GM19240 (cell line): ENCODE results near the gene BRWD1.

ENCODE experiments used
- DNase-seq: peaks from one replicate; pipeline ENCODE4 v3.0.0; 2011; ENCODE audit warnings: low spot score; ENCODE audit not compliant: insufficient read length

The BRWD1 gene

DNA sequence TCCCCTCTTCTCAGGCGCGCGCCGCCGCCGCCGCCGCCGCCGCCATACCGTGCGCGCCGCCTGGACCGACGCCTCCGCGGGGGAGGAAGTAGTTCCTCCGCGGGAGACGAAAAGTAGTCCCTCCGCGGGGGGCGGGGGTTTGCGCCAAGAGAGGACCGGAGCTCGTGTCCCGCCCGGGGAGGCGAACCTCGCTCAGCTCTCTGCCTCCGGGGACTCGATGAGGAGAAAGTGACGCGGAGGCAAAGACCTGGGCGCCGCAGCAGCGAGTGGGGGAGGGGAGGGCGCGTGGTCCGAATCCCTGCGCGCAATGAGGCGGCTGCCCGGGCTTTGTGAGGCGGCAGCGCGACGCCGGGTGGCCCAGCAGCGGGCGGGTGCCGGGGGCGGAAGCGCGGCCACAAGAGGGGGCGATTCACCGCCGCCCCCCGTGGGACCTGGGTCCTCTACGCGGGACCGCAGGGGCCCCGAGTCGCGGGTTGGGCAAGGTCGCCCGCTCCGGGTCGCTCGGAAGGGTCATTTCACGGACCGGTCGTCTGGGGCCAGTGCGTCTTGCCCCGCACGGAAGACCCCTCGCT, at the start of gene BRWD1:
Gene BRWD1, minus strand, starts transcription at position 62 of the 572 bp plus-strand sequence. CDS start 141 bp downstream, outside the sequence.
- DNase-seq = peak; percentile 48

DNA sequence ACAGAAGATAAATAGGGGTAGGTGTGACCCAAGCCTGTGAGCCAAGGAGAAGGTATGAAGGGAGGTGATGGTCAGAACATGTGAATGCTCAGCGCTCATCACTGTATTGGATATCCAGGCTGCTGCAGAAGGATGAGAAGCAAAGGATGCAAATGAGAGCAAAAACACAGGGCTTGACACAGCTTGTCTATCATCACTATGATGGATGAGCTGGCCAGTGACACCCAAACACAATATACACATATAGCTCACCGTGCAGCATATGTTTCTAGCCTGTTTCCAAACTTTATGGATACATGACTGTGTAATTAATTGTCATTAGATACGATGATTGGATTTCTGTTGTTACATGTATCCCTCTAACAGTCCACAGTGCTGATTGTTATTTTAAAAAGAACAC, 49.3 kb upstream of the BRWD1 start:
- no peak for DNase-seq

DNA sequence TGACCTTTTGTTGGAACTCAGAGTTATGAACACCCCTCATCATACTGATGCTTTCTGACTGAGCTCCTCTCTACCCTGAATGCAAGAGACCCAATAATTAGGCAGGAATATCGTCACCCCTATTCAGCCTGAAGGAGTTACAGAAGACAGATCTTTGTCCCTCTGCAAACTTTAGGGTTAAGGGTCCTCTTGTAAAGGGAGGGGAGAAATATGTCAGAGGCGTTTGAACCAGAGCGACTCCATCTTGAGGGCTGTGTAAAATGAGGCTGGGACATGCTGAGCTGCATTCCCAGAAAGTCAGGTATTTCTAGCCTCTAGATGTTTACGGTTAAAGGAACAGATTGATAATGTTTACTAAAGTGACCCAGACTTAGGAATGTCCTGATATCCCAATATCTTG, 46.0 kb upstream of the BRWD1 start:
- DNase-seq = no peak

DNA sequence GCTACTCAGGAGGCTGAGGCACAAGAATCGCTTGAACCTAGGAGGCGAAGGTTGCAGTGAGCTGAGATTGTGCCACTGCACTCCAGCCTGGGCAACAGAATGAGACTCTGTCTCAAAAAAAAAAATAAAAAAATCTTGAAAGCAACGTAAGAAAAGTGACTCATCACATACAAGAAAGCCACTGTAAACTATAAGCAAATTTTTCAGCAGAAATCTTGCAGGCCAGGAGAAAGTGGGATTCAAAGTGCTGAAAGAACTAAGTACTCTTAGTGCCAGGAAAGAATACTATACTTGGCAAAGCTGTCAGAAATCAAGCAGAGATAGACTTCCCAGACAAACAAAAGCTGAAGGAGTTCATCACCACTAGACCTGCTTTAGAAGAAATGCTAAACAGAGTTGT, 39.9 kb upstream of the BRWD1 start:
- DNase-seq = no peak

DNA sequence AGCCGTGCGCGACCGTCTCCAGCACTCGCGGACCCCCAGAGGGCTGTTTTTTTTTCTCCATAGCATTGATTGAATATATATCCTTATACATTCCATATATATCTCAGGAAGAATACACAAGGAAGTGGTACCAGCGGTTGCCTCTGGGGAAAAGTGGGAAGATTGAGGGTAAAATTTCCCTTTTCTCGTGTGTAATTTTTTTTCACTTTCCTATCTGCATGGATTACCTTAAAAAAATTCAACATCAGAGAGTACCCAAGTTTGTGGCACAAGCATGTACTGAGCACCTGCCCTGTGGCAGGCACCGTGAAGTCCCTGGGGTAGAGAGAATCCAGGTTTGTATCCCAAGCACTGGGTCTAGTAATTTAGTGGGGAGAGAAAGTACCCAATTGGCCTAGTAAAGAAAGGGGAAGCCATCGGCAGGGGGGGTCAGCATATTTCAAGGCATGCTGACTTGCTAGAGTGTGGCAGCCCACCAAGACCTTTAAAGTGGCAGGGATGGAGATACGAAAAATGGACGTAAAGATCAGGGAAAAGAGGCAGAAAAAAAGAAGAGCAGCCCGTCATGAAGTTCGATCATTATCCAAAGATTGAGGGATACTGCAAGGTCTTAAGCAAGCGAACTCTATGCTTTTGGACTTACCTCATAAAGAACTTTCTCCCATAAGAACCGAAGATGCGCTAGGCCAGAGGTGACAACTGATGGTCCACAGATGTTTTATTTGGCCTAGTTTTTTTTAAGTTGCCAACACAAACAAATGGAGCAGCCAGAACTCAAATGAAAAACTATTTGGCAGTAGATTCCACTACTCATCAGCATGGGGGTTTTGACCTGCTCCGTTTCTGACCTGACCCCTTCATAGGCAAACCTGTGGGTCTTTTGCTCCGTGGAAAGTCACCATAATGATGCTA, 36.9 kb upstream of the BRWD1 start:
- DNase-seq = no peak

DNA sequence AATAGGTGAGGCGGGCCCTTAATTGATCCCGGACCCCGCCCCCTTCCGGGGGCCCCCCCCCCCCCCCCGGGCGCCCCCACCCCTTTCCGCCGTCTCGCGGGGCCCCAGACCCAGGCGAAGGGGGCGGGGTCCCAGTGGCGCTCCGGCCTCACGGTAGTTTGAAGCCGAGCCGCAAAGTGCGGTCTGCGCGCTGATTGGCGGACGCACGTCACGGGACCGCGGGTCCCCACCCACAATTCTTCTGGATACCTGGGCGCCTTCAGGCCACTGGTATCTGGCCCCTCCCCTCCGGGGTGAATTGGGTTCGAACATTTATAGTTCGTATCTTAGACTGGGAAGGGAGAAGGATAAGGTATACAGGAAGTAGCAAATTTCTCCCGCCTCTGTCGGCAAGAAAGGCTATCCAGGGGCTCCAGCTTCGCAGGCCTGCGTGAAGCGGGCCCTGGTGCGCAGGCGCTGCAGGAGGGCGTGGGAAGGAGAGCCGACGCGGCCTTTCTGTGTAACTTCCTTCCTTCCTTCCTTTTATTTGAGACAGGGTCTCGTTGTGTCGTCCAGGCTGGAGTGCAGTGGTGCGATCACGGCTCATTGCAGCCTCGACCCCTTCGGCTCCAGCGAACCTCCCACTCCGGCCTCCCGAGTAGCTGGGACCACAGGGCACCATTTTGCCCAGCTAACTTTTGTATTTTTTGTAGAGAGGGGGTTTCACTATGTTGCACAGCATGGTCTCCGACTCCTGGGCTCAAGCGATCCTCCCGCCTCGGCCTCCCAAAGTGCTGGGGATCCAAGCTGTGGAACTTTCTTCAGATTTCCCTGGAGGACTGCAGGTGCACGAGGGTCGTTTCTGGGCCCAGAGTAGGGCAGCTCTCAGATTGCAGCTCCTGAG, 36.0 kb upstream of the BRWD1 start:
- DNase-seq = peak; percentile 87

DNA sequence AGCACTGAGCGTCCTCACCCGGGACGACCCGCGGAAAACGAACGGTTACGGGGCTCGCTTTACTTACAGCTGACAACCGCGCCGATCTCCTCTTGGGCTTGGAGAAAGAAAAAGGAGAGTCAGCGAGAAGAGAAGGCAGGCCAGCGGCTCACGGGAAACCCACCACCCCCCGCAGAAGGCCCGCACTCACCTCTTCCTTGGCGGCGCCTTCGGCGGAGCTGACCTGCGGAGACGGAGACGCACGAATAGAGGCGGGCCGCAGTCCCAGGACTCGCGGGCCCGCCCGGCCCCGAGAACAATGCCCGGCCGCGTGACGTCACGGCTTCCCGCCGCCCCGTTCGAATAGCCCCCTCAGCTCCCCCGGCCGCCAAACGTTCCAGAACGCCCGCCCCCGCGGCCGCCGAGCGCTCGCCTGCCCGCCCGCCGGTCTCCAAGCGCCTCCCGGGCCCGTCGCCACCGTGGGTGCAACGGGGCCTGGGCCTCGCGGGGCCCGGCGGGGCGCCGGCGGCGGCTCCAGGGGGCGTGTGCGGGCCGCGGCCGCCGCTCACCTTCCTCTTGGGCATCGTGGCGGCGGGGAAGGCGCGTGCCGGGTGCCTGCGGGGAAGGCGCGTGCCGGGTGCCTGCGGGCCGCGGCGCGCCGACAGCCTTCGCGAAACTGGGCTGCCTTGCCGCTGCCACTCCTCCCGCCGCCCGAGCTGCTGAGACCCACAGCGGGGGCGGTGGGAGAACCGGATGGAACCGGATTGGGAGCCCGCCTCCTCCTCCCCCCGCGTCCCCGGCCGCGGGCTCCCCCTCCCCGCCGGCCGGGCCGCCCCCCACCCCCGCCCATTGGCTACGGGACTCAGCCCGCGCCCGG, 35.2 kb upstream of the BRWD1 start, which contains the start of gene HMGN1:
Gene HMGN1, minus strand, starts transcription at position 734 of the 856 bp plus-strand sequence. Its CDS starts 171 bp downstream, at position 563.
- peak; percentile 35 for DNase-seq

DNA sequence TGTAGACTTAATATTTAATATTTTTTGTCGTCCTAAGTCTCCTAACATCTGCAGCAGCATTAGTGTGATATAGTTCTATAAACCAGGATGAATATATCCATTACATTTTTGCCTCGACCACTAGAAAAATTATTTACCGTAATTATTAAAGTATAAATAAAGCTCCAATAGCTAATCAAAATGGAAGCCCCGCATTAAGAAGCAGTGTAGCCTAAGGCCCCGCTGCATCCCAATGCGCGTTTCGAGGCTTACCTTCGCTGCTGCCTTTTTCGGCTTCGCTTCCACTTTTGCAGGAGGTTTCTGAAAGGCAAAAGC, 34.6 kb upstream of the BRWD1 start:
- no peak for DNase-seq

DNA sequence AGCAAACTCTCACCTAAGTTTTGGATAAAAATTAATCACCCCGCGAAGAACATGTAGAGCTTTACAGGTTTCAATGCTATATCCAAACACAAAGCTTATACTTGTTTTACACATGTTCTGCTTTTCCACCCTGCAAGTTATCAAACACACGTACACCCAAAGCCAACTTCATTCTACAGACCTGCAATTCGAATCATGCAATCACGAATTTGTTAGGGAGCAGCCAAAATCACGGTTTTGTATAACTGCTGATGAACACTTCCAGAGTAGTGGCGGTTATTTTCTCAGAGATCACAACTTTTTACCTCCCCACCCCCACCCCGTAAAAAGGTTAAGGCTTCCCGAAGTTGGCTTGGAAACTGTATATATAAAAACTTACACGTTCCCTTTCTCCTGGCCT, 34.1 kb upstream of the BRWD1 start:
- no peak for DNase-seq

DNA sequence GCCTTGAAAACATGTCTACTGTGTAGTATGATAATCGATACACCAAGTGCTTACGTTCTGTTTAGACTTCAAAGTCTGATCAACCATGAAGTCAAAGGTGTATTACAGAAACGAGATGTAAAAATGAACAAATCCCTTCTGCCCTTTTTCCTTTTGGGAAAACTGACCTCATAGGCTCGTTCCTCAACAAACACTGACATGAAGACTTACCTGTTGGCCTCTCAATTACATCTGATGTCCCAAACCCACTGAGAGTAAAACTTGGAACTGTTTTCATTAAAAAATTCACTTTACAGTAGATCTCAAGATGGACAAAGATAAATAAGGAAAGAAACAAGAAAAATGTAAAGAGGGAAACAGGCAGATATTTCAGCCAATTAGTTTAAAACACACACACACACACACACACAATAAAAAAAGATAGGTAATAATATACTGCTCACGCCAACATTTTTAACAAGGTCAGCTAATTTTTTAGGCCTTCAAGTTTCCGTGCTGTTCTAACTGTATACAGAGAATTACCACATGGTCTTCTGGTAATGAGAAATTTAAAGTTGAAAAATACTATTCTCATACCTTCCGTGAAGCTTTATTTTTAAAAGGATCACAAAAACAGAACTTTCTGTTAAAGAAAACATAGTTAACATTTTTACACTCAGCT, 33.4 kb upstream of the BRWD1 start:
- no peak for DNase-seq

DNA sequence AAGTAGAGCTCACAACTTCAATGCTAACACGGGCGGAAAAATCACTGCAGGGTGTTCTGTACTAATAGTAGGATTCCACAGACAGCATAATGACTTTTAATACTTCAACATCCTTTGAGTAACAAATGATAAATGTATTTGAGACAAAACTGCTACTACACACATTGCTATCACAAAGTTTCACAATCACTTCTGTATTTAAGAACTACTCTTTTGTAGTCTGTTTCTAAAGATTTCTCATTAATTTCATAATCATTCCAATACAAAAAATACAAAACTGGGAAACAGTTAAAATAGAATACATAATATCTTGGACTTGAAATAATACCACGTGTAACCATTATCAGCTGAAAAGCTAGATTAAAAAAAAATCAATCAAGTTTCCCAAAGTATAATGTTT, 32.8 kb upstream of the BRWD1 start:
- no peak for DNase-seq

DNA sequence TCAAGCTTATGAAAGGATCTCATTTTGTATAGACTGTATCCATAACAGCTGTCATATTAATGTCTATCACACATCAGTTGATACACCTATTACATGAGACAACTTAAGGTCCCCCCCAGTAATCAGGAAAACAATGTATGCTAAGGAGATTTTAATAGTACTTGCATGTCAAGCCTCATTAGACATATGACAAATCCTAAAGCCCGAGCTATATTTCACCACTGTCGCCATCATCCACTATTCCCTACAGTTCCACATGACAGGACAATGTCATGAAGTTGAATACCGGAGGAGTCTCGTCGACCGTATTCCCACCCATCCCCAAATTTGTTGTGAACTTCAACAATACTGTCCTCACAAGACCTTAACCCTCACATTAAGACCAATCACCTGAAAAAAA, 32.0 kb upstream of the BRWD1 start:
- DNase-seq = no peak

DNA sequence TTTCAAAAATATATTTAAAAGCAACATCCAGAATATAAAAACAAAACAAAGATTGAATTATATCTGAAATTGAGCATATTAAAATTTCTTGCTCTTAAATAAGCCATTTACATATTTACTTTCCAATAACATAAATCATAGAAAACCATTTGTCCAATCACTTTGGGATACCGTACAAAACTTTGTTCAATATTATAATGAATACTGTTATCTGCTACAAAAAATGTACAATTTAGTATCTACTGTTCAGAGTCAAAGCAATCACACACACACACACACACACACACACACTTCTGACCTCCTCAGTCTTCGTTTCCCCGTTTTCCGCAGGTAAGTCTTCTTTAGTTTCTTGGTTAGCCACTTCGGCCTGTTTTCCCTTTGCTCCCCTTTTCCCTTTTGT, 31.4 kb upstream of the BRWD1 start:
- no peak for DNase-seq

DNA sequence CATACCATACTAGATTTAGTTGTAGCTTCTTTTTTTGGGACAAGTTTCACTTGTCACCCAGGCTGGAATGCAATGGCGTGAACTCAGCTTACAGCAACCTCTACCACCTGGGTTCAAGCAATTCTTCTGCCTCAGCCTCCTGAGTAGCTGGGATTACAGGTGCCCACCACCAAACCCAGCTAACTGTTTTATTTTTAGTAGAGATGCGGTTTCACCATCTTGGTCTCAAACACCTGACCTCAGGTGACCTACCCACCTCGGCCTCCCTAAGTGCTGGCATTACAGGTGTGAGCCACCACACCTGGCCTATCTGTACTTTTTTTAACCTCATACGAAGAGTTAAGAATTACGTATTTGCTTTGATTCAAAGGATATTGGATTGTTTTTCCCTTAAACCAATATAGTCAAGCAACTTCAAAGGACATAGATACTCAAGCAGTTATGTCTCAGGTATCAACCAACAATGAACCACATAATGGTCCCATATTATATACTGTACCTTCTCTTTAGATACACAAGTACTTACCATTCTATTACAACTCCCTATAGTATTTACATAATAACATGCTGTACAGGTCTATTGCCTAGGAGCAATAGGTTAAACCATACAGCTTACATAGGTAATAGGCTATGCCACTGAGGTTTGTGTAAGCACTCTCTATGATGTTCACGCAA, 28.0 kb upstream of the BRWD1 start:
- DNase-seq = no peak

DNA sequence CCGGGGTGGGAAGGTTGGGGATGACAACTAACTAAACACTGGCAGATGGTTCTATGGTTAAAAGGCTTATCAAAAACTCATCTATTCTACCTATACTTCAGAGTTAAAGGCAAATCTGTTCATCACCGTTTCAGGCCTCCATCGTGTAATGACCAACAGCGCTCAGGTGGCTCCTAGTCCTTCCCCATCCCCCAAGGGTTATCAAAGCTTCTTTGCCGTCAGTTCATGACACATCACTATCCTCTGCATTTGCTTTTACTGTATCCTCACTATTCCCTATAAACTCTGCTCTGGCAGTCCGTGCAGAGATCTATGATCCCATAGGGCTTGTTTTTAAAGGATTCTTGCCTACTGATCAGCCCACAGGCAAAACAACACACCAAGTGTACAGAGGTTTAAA, 27.3 kb upstream of the BRWD1 start:
- DNase-seq = no peak

DNA sequence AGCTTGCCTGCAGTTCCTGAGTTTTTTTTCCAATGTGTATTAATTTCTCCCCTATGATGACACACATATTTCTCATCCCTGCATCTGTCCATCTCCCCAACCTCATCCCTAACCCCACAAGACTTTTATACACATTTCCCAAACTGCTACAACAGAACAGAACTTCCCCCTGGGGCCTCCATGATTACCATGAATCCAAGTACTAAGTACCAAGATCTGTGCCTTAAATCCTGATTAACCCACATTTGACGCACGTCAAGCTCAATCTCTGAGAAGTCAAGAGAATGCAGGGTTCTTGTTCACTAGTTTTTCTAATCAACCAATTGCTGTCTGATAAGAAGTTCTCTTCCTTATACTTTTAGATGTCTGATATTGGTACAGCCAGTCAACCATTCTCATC, 25.8 kb upstream of the BRWD1 start:
- no peak for DNase-seq

DNA sequence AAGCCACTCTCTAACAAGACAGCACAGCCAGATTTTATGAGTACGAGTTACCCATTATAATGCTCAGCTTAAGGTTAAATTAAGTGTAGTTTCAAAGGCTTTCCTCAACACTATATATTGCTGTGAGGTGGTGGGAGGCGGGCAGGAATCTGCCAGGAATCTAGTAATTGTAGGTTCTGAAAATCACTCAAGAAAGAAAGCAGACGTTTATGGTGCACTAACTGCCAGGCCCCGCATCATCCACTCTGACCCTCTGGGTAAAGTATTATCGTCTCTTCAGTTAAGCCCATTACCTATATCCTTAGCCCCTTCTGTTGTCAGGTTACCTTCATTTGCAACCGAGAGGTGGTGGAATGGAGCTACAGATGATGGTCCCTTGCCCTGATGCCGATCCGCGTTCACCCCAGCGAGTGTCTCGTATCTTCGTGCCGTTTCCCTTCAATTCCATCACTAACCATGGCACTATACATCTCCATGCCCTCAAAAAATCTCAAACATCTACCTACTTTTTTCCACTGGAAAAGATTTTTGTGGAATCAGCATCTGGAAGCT, 23.1 kb upstream of the BRWD1 start:
- no peak for DNase-seq

DNA sequence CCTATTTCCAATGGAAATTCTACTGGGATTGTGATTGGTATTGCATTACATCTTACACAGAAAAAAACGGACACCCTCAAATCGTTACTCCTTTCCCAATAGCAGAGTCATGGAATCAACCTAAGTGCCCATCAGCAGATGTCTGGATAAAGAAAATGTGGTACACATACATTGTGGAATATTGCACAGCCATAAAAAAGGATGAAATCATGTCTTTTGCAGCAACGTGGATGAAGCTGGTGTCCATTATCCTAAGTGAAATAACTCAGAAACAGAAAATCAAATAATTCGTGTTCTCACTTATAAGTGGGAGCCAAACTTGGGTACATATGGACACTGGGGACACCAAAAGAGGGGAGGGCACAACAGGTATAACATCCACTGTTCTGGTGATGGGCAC, 21.2 kb upstream of the BRWD1 start:
- DNase-seq = no peak

DNA sequence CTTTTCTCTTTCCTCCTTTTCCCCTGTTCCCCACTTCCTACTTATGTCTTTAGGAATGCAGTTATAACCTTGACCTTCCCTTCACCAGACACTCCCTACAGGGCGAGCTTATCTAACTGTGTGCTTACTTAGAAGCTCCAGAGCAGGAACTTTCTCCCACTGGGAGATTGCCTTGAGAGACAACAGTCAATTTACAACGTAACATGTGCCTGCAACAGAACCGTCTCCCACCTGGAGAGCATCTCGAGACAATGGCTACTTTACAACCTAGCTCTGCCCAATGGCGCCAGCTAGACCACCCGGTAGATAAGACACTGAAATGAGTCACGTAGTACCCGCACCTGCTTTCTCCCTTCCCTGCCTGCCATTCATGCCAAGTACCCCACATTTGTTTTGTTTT, 18.7 kb upstream of the BRWD1 start:
- DNase-seq = no peak

DNA sequence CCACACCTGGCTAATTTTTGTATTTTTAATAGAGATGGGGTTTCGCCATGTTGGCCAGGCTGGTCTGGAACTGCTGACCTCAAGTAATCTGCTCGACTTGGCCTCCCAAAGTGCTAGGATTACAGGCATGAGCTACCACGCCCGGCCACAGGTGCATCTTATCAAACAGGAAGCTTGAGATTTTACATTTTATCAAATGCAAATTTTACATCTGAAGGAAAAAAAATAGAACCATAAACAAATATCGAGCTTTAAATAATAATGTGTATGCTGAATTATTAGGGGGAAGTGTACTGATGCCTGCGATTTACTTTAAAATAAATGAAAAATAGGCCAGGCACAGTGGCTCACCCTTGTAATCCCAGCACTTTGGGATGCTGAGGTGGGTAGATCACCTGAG, 16.6 kb upstream of the BRWD1 start:
- no peak for DNase-seq
